ENCODE data around the gene MID2.
A peak's percentile ranks its signal among the peaks of the same experiment; 100 is the strongest.
"Not testable (repeated sequence)": the region's sequence is repeated elsewhere in the genome, so short reads cannot be mapped to it uniquely, and the experiment has no call there.

The MID2 gene, protein sequence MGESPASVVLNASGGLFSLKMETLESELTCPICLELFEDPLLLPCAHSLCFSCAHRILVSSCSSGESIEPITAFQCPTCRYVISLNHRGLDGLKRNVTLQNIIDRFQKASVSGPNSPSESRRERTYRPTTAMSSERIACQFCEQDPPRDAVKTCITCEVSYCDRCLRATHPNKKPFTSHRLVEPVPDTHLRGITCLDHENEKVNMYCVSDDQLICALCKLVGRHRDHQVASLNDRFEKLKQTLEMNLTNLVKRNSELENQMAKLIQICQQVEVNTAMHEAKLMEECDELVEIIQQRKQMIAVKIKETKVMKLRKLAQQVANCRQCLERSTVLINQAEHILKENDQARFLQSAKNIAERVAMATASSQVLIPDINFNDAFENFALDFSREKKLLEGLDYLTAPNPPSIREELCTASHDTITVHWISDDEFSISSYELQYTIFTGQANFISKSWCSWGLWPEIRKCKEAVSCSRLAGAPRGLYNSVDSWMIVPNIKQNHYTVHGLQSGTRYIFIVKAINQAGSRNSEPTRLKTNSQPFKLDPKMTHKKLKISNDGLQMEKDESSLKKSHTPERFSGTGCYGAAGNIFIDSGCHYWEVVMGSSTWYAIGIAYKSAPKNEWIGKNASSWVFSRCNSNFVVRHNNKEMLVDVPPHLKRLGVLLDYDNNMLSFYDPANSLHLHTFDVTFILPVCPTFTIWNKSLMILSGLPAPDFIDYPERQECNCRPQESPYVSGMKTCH
- 12.0 to 36.3 (median 28.2) reads per million in 9 experiments for total RNA-seq

DNA sequence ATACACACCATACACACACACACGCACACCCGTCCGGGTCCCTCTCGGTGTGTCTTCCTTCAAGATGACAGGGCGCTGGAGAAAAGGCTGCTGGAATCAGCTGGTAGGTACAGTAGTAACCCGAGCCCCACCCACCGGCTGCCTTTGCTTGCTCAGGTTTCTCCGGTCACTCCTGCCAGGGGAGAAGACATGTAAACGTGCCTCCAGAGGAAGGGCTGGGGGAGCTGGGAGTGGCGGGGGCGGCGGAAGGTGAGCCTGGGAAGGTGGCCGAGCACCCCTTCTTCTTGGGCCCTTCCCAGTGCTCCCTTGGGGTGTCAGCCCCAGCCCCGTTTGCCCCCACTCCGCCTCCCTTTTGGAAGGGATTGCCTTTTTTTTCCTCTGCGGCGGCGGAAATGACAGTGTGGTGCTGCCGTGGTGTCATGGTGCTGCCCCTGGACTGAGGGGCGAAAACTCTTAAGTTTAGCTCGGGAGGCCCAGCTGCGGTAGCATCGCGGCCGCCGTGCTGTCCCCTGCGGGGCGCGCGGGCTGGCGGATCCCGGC lies at the start of gene MID2:
Gene MID2, plus strand, starts transcription at position 169 of the 540 bp plus-strand sequence. CDS start 561 bp downstream, outside the sequence.
- peaks cover 8 to 12% of the 10 kb centered on the region in 2 donors for H3K4me1 Mint-ChIP-seq (ENCODE audit: low read depth in 2 of 2)
- H3K27me3 Mint-ChIP-seq, result no peaks in the 10 kb centered on the region
- DNase-seq (peak; percentile 26 to 39 (median 31)), ATAC-seq (replicated peaks) (peak; percentile 70)
- no peaks in the 10 kb centered on the region for H3K9me3 Mint-ChIP-seq
- H3K4me3 Mint-ChIP-seq, result peak within 1 kb of the TSS; percentile 71 to 82
- H3K27ac Mint-ChIP-seq, result peak within 1 kb of the TSS; percentile 64 to 80
- no peaks in the 10 kb centered on the region for H3K36me3 Mint-ChIP-seq (ENCODE audit: insufficient read depth)

DNA sequence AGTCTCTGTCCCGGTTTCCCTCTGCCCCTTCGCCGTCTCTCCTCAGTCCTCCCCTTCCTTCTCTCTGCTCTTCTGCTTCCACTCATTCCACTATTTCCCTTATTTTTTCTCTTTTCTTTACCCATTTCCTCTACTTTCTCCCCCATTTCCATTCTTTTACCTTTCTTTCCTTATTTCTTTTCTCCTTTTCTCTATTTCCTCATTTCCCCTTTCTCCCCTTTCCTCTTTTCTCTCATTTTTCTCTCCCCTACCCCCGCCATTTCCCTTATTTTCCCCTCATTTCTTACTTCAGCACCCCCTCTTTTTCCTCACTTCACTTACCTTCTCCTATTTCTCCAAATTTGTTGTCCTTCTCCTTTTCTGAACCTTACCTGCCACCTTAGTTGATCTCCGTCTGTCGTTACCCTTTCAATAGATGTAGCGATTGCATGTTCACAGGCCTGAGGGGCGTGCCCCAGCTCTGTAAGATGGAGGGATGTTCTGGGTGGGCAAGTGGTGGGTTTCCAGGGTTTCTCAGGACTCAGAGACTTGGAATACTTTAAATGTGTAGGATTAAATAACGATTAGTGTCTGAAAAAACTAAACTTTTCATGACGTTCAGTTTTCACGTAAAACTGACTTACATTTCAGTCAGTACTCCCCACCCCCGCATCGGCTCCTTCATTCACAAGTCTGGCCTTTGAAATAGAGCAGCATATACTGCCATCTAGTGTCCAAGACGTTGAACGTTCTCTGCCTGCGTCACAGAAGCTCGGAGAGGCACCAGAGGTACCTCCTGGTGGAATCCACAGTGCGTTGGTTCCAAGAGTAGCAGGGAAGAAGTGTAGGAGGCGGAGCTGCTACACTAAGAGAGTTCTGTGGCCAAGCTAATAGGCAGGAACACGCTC lies 48.8 kb upstream of the MID2 start:
- no peaks in the 10 kb centered on the region for H3K36me3 Mint-ChIP-seq (ENCODE audit: insufficient read depth)

DNA sequence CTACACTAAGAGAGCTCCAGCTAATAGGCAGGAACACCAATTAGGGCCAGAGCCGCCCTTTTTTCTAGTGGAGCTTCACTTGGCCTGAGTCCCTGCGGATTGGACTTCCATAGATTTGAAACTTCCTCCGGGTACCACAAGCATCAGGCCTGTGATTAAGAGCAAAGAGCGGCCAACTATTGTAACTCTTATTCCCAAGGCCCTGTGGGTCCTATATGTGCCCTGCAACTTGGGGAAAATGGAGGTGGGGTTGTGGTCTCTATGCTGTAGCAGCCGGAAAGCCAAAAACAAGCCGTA lies 48.2 kb upstream of the MID2 start, which contains the start of gene NCBP2L:
Gene NCBP2L, plus strand, starts transcription at position 198 of the 297 bp plus-strand sequence. CDS start 16,488 bp downstream, outside the sequence.
- Mint-ChIP-seq H3K36me3 (ENCODE audit: insufficient read depth) (no peaks in the 10 kb centered on the region), H3K4me3 (peak within 1 kb of the TSS; percentile 86 to 95), H3K27me3 (no peaks in the 10 kb centered on the region), H3K9me3 (no peaks in the 10 kb centered on the region), H3K27ac (peak within 1 kb of the TSS; percentile 88 to 91), H3K4me1 (ENCODE audit: low read depth in 2 of 2) (peaks cover 14 to 17% of the 10 kb centered on the region in 2 donors)
- DNase-seq (no peak), ATAC-seq (replicated peaks) (no peak)

More for the DNA sequence above, 48.8 kb upstream of the MID2 start:
- Mint-ChIP-seq H3K27me3 (no peaks in the 10 kb centered on the region), H3K4me3 (peak overlapping the region; percentile 86 to 95), H3K9me3 (no peaks in the 10 kb centered on the region), H3K4me1 (ENCODE audit: low read depth in 2 of 2) (peaks cover 14 to 17% of the 10 kb centered on the region in 2 donors), H3K27ac (peak overlapping the region; percentile 88 to 91)
- ATAC-seq (replicated peaks) (peak; percentile 77), DNase-seq (peak; percentile 63 to 67 (median 67))

DNA sequence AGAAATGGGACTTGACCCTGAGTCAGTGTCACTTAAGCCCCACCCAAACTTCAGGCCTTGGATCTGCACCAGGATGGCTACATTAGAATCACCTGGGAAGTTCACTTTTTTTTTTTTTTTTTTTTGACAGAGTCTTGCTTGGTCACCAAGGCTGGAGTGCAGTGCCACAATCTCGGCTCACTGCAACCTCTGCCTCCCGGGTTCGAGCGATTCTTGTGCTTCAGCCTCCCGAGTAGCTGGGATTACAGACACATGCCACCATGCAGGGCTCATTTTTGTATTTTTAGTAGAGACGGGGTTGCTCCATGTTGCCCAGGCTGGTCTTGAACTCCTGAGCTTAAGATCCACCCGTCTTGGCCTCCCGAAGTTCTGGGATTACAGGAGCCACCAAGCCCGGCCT lies 45.1 kb upstream of the MID2 start:
- H3K4me1 Mint-ChIP-seq (ENCODE audit: low read depth in 2 of 2), result peaks cover 10 to 12% of the 10 kb centered on the region in 2 donors
- DNase-seq, result no peak
- H3K4me3 Mint-ChIP-seq, result no peak overlapping the region
- no peaks in the 10 kb centered on the region for H3K9me3 Mint-ChIP-seq
- H3K27ac Mint-ChIP-seq, result no peak overlapping the region
- no peak for ATAC-seq (replicated peaks)
- no peaks in the 10 kb centered on the region for H3K36me3 Mint-ChIP-seq (ENCODE audit: insufficient read depth)
- H3K27me3 Mint-ChIP-seq, result no peaks in the 10 kb centered on the region

DNA sequence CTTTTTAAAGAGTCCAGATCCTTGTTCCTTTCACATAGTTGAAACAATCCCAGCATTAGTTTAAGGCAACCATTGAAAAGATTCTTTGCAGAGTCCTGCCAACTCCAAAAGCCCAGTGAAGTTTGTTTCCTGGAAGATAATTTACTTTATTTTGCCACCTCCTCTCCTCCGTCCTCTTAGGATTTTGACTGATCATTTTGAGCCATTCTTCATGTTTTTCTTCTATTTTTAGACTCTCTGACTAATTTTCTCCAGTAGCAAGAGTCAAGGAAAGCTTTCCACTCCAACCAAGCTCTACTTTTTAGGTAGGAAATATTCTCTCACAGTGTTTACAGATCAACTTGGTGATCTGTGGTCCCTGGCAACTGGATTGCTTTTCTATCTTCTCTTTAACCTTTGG lies 37.8 kb upstream of the MID2 start:
- no peak for DNase-seq
- Mint-ChIP-seq H3K4me1 (ENCODE audit: low read depth in 2 of 2) (no peaks in the 10 kb centered on the region), H3K27me3 (peaks cover 5 to 6% of the 10 kb centered on the region in 2 donors), H3K4me3 (no peak overlapping the region), H3K9me3 (no peaks in the 10 kb centered on the region), H3K36me3 (ENCODE audit: insufficient read depth) (no peaks in the 10 kb centered on the region), H3K27ac (no peak overlapping the region)
- ATAC-seq (replicated peaks), result no peak

DNA sequence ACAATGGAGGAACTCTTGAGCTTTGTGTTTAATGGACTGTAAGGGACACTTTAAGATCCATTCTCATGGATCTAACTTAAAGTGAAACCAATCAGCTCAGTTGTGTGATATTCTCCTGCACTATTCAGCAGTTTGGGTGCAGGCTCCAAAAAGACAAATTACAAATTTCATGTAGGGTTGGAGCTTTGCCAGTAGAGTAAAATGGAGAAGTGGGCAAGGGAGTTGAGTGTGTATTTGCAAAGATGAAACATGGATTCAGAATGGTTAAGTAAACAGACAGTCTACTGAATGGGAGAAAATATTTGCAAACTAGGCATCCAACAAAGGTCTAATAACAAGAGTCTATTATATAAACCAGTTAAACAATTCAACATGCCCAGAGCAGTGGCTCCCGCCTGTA lies 21.2 kb upstream of the MID2 start:
- Mint-ChIP-seq H3K4me1 (ENCODE audit: low read depth in 2 of 2) (no peaks in the 10 kb centered on the region), H3K4me3 (no peak overlapping the region), H3K27ac (no peak overlapping the region), H3K36me3 (ENCODE audit: insufficient read depth) (no peaks in the 10 kb centered on the region), H3K27me3 (peaks cover 11 to 28% of the 10 kb centered on the region in 2 donors), H3K9me3 (no peaks in the 10 kb centered on the region)
- no peak for DNase-seq
- no peak for ATAC-seq (replicated peaks)

DNA sequence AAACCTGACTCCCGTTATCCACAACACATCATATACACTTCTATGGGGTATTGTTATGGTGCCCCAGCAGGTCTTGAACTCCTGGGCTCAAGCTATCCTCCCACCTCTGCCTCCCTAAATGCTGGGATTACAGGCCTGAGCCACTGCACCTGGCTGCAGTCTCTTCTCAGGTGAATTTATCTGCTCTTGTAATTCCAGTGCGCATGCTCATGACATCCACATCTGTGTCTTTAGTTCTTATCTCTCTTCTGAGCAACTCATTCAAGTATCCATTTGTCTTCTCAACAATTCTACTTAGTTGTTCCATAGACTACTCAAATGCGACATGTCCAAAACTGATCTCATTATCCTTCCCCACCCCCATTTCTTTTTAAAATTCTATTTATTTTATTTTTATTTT lies 20.5 kb upstream of the MID2 start:
- H3K4me1 Mint-ChIP-seq (ENCODE audit: low read depth in 2 of 2), result no peaks in the 10 kb centered on the region
- H3K27me3 Mint-ChIP-seq, result peaks cover 10 to 21% of the 10 kb centered on the region in 2 donors
- H3K36me3 Mint-ChIP-seq (ENCODE audit: insufficient read depth), result no peaks in the 10 kb centered on the region
- ATAC-seq (replicated peaks) (no peak), DNase-seq (no peak)
- H3K9me3 Mint-ChIP-seq, result no peaks in the 10 kb centered on the region
- H3K4me3 Mint-ChIP-seq, result no peak overlapping the region
- no peak overlapping the region for H3K27ac Mint-ChIP-seq

DNA sequence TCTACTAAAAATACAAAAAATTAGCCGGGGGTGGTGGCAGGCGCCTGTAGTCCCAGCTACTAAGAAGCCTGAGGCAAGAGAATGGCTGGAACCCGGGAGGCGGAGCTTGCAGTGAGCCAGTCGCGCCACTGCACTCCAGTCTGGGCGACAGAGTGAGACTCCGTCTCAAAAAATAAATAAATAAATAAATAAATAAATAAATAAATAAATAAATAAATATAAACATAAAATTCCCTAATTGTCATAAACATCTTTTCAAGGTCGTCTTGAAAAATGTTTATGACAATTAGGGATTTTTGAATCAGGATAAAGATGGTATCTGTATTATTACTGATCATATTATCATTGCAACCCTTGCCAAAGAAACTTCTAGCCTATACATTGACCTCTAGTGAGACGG lies 15.6 kb upstream of the MID2 start:
- H3K9me3 Mint-ChIP-seq; H3K27ac Mint-ChIP-seq; H3K4me1 Mint-ChIP-seq (ENCODE audit: low read depth in 2 of 2); H3K4me3 Mint-ChIP-seq; H3K36me3 Mint-ChIP-seq (ENCODE audit: insufficient read depth); ATAC-seq (replicated peaks); DNase-seq: not testable (repeated sequence)
- H3K27me3 Mint-ChIP-seq, result peaks cover 22 to 29% of the 10 kb centered on the region in 2 donors

DNA sequence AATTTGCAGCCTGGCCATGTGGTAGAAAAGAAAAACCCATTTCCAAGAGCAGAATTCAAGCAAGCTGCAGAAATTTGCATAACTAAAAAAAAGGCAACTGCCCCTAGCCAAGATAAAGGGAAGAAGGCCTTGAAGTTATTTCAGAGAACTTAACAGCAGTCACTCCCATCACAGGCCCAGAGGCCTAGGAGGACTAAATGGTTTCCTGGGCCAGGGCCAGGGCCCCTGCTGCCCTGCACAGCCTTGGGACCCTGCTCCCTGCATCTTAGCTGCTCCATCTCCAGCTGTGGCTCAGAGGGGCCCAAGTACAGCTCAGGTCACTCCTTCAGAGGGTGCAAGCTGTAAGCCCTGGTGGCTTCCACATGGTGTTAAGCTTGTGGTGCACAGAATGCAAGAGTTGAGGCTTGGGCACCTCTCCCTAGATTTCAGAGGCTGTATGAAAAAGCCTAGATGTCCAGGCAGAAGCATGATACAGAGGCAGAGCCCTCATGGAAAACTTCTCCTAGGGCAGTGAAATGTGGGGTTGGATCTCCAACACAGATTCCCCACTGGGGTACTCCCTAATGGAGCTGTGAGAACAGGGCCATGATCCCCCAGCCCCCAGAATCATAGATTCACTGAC lies 6.7 kb upstream of the MID2 start:
- Mint-ChIP-seq H3K27me3 (no peaks in the 10 kb centered on the region), H3K9me3 (no peaks in the 10 kb centered on the region), H3K4me1 (ENCODE audit: low read depth in 2 of 2) (peaks cover 0 to 3% of the 10 kb centered on the region in 2 donors), H3K4me3 (no peak overlapping the region), H3K36me3 (ENCODE audit: insufficient read depth) (no peaks in the 10 kb centered on the region), H3K27ac (no peak overlapping the region)
- no peak for ATAC-seq (replicated peaks)
- no peak for DNase-seq

DNA sequence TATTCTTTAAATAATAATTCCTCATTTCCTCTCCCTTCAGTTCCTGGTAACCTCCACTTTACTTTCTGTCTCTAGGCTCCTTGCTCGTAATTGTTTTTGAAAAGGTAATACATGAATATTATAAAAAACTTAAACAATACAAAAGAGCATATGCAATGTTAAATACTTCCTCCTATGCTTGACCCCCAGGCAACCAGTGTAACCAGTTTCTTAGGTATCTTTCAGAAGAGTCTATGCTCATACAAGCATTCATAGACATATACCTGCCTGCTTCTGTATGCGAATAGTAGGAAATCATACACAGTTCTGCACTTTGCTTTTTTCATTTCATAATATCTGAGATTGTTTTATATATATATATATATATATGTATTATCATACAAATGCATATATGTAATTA lies 2.6 kb upstream of the MID2 start:
- Mint-ChIP-seq H3K27ac (no peak overlapping the region), H3K9me3 (no peaks in the 10 kb centered on the region), H3K36me3 (ENCODE audit: insufficient read depth) (no peaks in the 10 kb centered on the region), H3K4me1 (ENCODE audit: low read depth in 2 of 2) (peaks cover 8 to 9% of the 10 kb centered on the region in 2 donors), H3K27me3 (no peaks in the 10 kb centered on the region), H3K4me3 (no peak overlapping the region)
- DNase-seq (no peak), ATAC-seq (replicated peaks) (no peak)

DNA sequence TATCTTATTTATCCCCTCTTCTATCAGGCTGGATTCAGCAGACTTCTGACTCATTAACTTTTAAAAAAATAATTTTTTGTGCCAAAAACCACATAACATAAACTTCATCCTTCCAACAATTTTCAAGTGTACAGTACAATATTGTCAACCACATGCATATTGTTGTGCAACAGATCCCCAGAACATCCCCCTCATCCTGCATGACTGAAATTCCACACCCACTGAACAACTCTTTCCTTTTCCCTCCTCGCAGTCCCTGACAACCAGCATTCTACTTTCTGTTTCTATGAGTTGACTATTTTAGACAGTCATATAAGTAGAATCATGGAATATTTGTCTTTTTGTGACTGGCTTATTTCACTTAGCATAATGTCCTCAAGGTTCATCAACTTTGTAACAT lies 2.2 kb upstream of the MID2 start:
- H3K4me3 Mint-ChIP-seq, result peak overlapping the region in 1 of 2 donors; percentile 37
- H3K27ac Mint-ChIP-seq, result no peak overlapping the region
- H3K9me3 Mint-ChIP-seq, result no peaks in the 10 kb centered on the region
- ATAC-seq (replicated peaks) (no peak), DNase-seq (no peak)
- no peaks in the 10 kb centered on the region for H3K27me3 Mint-ChIP-seq
- peaks cover 8 to 10% of the 10 kb centered on the region in 2 donors for H3K4me1 Mint-ChIP-seq (ENCODE audit: low read depth in 2 of 2)
- no peaks in the 10 kb centered on the region for H3K36me3 Mint-ChIP-seq (ENCODE audit: insufficient read depth)

DNA sequence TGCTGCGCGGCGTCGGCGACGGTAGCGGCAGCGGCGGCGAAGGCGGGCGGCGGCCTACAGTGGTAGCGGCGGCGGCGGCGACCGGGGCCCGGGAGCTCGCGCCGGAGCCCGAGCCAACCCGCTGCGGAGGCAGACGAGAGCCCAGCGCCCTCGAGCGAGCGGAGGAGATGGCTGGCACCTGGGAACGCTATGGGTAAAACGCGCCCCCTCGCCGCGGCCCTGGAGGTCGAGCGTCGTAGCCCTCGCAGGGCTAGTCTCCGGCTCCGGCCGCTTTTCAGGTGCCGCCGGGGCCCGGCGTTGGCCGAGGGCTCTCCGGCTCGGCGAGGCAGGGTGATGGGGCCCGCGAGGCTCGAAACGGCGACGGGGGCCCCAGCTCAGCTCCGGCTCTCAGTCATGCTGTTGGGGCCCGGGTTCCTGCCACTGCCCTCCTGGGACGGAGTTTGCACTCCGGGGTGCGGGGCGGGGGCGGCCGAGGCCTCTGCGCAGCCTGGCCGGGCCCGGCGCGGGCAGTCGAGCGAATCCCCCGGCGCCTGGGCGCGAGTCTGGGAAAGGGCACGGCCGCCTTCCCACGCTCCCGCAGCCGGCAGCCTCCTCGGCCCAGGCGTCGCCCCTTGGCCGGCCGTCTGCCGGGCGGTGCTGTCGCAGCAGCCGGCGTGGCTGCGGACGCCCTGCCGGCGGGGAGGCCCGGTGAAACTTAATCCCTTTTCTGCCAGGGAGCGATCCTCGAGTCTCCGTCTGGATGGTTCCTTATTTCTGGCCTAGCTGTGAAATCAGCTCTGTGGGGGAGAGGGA lies 768 bp downstream of the MID2 start:
- Mint-ChIP-seq H3K4me1 (ENCODE audit: low read depth in 2 of 2) (peaks cover 8 to 16% of the 10 kb centered on the region in 2 donors), H3K27me3 (no peaks in the 10 kb centered on the region), H3K27ac (peak overlapping the region; percentile 64 to 80), H3K9me3 (no peaks in the 10 kb centered on the region), H3K4me3 (peak overlapping the region; percentile 82 to 84), H3K36me3 (ENCODE audit: insufficient read depth) (no peaks in the 10 kb centered on the region)
- peak; percentile 1 to 17 (median 6) for DNase-seq
- peak; percentile 69 for ATAC-seq (replicated peaks)

Data from effector memory CD8-positive, alpha-beta T cell (primary cell).